ENCODE results near the gene TC2N. TPM values are rescaled to one million over a fixed set of nuclear protein-coding genes. Genes with fewer than 3 reads are reported as not detected.

Gene TC2N
- polyA plus RNA-seq, 1 experiment, result 0.10 TPM

GRCh38 chr14:91844029-91844428, 23.3 kb downstream of the TC2N start:
- Histone ChIP-seq H3K27me3 (ENCODE audit: control insufficient read depth, insufficient read depth, low read length) (peaks cover 3% of the 10 kb centered on the region), H3K9me3 (ENCODE audit: control insufficient read depth, insufficient read depth, low read length) (no peaks in the 10 kb centered on the region), H3K4me3 (ENCODE audit: low read depth, low read length) (no peak overlapping the region), H3K27ac (ENCODE audit: low read depth, low read length) (no peak overlapping the region)
- ChIA-PET CTCF (no interaction called here), POLR2A (no interaction called here)
- TF ChIP-seq, protein P1, sequence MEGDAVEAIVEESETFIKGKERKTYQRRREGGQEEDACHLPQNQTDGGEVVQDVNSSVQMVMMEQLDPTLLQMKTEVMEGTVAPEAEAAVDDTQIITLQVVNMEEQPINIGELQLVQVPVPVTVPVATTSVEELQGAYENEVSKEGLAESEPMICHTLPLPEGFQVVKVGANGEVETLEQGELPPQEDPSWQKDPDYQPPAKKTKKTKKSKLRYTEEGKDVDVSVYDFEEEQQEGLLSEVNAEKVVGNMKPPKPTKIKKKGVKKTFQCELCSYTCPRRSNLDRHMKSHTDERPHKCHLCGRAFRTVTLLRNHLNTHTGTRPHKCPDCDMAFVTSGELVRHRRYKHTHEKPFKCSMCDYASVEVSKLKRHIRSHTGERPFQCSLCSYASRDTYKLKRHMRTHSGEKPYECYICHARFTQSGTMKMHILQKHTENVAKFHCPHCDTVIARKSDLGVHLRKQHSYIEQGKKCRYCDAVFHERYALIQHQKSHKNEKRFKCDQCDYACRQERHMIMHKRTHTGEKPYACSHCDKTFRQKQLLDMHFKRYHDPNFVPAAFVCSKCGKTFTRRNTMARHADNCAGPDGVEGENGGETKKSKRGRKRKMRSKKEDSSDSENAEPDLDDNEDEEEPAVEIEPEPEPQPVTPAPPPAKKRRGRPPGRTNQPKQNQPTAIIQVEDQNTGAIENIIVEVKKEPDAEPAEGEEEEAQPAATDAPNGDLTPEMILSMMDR (IDR thresholded peaks at IDR 0.05; ENCODE audit: low read depth, low read length), result no peak
- DNase-seq (ENCODE audit: low read depth, low spot score), result no peak

GRCh38 chr14:91843437-91843836, 23.9 kb downstream of the TC2N start:
- no peak for DNase-seq (ENCODE audit: low read depth, low spot score)
- Histone ChIP-seq H3K9me3 (ENCODE audit: control insufficient read depth, insufficient read depth, low read length) (no peaks in the 10 kb centered on the region), H3K4me3 (ENCODE audit: low read depth, low read length) (no peak overlapping the region), H3K27me3 (ENCODE audit: control insufficient read depth, insufficient read depth, low read length) (peaks cover 4% of the 10 kb centered on the region), H3K27ac (ENCODE audit: low read depth, low read length) (no peak overlapping the region)
- CTCF ChIA-PET, result no interaction called here
- TF ChIP-seq, protein P1 (IDR thresholded peaks at IDR 0.05; ENCODE audit: low read depth, low read length), result no peak
- POLR2A ChIA-PET, result no interaction called here

GRCh38 chr14:91841065-91841464, 26.3 kb downstream of the TC2N start:
- H3K9me3 ChIP-seq (ENCODE audit: control insufficient read depth, insufficient read depth, low read length), result no peaks in the 10 kb centered on the region; the same call in 1 of the 2 replicates
- TF ChIP-seq, protein P1 (IDR thresholded peaks at IDR 0.05; ENCODE audit: low read depth, low read length), result no peak
- CTCF ChIA-PET, result no interaction called here
- peaks cover 16% of the 10 kb centered on the region for H3K27me3 ChIP-seq (ENCODE audit: control insufficient read depth, insufficient read depth, low read length)
- no peak for DNase-seq (ENCODE audit: low read depth, low spot score)
- no peak overlapping the region for H3K4me3 ChIP-seq (ENCODE audit: low read depth, low read length)
- POLR2A ChIA-PET, result no interaction called here
- no peak overlapping the region for H3K27ac ChIP-seq (ENCODE audit: low read depth, low read length)

DNA sequence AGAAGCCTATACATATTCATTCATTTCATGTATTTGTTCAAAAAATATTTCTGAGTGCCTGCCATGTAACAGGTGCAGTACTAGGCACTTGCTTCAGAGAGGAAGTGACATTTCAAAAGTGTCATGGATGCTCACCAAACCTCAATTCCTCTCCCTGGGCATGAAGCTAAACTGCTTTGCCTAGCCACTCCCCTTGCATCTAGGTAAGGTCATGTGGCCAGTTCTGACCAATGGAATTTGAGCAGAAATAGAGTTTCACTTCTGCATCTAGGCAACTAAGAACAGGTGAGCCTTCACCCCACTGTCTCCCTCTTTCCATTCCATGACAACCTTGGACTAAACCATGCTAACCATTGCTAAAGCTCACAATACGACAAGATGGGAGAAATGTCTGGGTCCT, 27.6 kb downstream of the TC2N start:
- no peak for DNase-seq (ENCODE audit: low read depth, low spot score)
- no peak overlapping the region for H3K4me3 ChIP-seq (ENCODE audit: low read depth, low read length)
- H3K27me3 ChIP-seq (ENCODE audit: control insufficient read depth, insufficient read depth, low read length), result peaks cover 23% of the 10 kb centered on the region
- no peak overlapping the region for H3K27ac ChIP-seq (ENCODE audit: low read depth, low read length)
- ChIA-PET POLR2A (no interaction called here), CTCF (no interaction called here)
- TF ChIP-seq, protein P1 (IDR thresholded peaks at IDR 0.05; ENCODE audit: low read depth, low read length), result no peak
- no peaks in the 10 kb centered on the region; the same call in 1 of the 2 replicates for H3K9me3 ChIP-seq (ENCODE audit: control insufficient read depth, insufficient read depth, low read length)

- POLR2A ChIA-PET, result no interaction called here
- Histone ChIP-seq H3K27ac (ENCODE audit: low read depth, low read length) (no peak overlapping the region), H3K27me3 (ENCODE audit: control insufficient read depth, insufficient read depth, low read length) (peaks cover 26% of the 10 kb centered on the region), H3K9me3 (ENCODE audit: control insufficient read depth, insufficient read depth, low read length) (no peaks in the 10 kb centered on the region; the same call in 1 of the 2 replicates), H3K4me3 (ENCODE audit: low read depth, low read length) (no peak overlapping the region)
- TF ChIP-seq, protein P1 (IDR thresholded peaks at IDR 0.05; ENCODE audit: low read depth, low read length), result no peak
- DNase-seq (ENCODE audit: low read depth, low spot score), result no peak
- CTCF ChIA-PET, result no interaction called here
Measured at GRCh38 chr14:91837076-91837475, 30.3 kb downstream of the TC2N start.

All from AG04450 (cell line).